ENCODE measurements around the gene EXOSC5.
A peak's percentile ranks its signal among the peaks of the same experiment; 100 is the strongest.
"Not testable (repeated sequence)": the region's sequence is repeated elsewhere in the genome, so short reads cannot be mapped to it uniquely, and the experiment has no call there.

The EXOSC5 gene

DNA sequence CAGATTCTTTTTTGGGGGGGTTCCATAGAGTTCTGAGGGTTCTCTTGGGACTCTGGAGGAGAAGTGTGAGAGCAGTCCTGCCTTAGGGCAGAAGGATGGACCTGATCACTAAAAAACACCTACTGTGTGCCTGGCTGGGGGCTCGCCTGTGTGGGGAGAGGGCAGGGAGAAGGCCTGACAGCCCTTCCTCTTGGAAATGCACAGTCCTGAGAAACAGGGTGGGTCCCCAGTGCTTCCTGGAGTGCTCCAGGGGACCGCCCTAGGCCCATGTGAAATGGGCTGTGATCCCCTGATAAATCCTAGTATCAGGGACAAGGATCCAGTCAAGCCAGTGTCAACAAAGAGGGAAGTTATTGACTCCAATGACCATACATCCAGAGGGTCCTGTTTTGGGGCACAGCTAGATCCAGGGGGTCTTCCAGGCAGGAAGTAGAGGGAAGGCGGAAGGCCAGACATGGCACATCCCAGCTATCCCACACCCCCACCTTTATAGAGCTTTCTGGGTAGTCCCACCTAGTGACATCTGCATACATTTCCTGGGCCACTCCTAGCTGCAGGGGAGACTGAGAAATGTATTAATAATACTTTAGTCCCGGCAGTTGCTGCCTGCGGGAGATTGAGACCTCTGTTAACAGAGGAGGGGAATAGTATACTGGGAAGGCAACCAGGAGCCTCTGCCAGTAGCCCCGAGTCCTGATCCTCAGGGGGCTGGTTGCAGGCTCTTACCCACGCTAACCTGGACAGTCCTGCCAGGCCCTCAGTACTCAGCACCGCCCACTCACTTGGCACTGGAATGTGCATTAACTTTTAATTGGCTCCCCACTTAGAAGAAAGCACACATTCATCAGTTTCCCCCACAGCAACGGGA, 14.2 kb upstream of the EXOSC5 start:
- no peak for DNase-seq (ENCODE audit: low spot score)
- no peak for TF ChIP-seq CTCF (IDR thresholded peaks at IDR 0.05)
- Histone ChIP-seq H3K4me3 (no peak overlapping the region), H3K27ac (no peak overlapping the region)

DNA sequence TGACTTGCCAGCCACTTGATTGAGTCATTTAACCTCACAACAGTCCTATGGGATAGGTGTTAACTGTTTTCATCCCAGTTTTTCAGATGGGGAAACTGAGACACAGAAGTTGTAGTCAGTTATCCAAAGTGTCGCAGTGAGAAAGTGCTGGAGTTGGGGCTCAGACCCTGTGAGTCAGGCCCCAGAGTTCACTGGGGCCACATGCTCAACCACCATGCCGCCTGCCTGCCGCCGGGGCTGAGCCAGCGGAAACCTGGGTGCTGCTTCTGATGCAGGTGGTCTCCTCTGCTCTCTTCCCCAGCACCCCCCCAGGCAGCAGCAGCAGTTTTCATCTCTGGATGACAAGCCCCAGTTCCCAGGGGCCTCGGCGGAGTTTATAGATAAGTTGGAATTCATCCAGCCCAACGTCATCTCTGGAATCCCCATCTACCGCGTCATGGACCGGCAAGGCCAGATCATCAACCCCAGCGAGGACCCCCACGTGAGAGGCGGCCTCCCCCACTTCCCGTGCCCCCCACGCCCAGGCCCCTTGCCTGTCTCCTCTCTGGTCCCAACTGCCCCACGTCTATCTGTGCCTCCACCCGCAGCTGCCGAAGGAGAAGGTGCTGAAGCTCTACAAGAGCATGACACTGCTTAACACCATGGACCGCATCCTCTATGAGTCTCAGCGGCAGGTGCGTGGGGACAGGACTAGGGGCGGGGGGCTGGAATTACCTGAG, 13.3 kb upstream of the EXOSC5 start:
- TF ChIP-seq CTCF (IDR thresholded peaks at IDR 0.05) = no peak
- Histone ChIP-seq H3K4me3 (no peak overlapping the region), H3K27ac (peak overlapping the region in 1 of 2 donors; percentile 56)
- no peak for DNase-seq (ENCODE audit: low spot score)

GRCh38 chr19:41409288-41409687, 12.1 kb upstream of the EXOSC5 start:
- TF ChIP-seq CTCF (IDR thresholded peaks at IDR 0.05) = no peak
- no peak overlapping the region for H3K4me3 ChIP-seq
- peak overlapping the region in 1 of 2 donors; percentile 64 for H3K27ac ChIP-seq
- DNase-seq (ENCODE audit: low spot score) = no peak

DNA sequence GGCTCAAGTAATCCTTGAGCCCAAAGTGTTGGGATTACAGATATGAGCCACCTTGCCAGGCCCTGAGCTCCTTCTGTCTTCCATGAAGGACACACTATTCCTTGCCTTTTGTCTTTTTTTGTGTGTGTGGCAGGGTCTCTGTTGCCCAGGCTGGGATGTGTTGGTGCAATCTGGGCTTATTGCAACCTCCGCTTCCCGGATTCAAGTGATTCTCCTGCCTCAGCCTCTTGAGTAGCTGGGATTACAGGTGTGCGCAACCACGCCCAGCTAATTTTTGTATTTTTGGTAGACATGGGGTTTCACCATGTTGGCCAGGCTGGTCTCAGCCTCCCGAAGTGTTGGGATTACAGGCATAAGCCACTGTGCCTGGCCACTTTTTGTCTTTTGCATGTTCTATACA, 11.7 kb upstream of the EXOSC5 start:
- H3K4me3 ChIP-seq = not testable (repeated sequence)

DNA sequence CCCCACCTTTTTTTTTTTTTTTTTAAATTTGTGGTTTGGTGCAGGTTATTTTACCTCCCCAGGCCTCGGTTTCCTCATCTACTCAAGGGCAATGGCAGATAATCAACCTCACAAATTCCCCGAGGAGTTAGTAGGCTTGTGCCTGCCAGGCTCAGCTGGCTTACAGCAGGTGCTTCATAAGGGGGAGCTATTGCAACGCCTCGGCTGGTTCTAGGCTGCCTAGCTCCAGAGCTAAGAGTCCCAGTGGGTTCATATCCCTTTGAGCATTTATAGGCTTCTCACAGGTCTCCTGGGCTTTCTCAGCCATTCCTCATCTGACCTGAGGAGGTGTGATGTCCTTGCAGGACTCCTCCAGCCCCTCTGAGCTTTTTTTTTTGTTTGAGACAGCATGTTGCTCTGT, 11.1 kb upstream of the EXOSC5 start:
- TF ChIP-seq CTCF (IDR thresholded peaks at IDR 0.05) = no peak
- Histone ChIP-seq H3K4me3 (no peak overlapping the region), H3K27ac (no peak overlapping the region)
- no peak for DNase-seq (ENCODE audit: low spot score)

More for the DNA sequence above, 11.7 kb upstream of the EXOSC5 start:
- peak overlapping the region in 1 of 2 donors; percentile 64 for H3K27ac ChIP-seq
- DNase-seq (ENCODE audit: low spot score) = not testable (repeated sequence)

GRCh38 chr19:41407271-41407670, 10.1 kb upstream of the EXOSC5 start:
- no peak for DNase-seq (ENCODE audit: low spot score)
- Histone ChIP-seq H3K4me3 (no peak overlapping the region), H3K27ac (no peak overlapping the region)
- no peak for TF ChIP-seq CTCF (IDR thresholded peaks at IDR 0.05)

GRCh38 chr19:41405776-41406175, 8.6 kb upstream of the EXOSC5 start:
- Histone ChIP-seq H3K4me3 (no peak overlapping the region), H3K27ac (no peak overlapping the region)
- no peak for DNase-seq (ENCODE audit: low spot score)
- TF ChIP-seq CTCF (IDR thresholded peaks at IDR 0.05) = no peak

Measured in coronary artery (tissue), 2 donors.